Liver (tissue), 3 donors: ENCODE measurements around the gene HOXC10.

Source experiments
- CTCF ChIP-seq: fragments of 150-350 bp; IDR thresholded peaks from 2 replicates; pipeline ENCODE4 v1.5.1; 2017; ENCODE audit warnings: improper control_type of control experiment, low read depth, low read length; ENCODE audit not compliant: missing input control
- MAX ChIP-seq: IDR thresholded peaks from 2 replicates; pipeline ENCODE4 v1.6.1; 2016; ENCODE audit warnings: antibody characterized with exemption
- RXRA ChIP-seq, 2 donors: IDR thresholded peaks; 2 replicates each; pipeline ENCODE4 v1.6.1; 2017 to 2018; ENCODE audit warnings: antibody characterized with exemption in 2 of 2, mild to moderate bottlenecking in 1 of 2
- donor health status: healthy.
- donor health status: healthy.

GRCh38 chr12:54030442-54030801 is 45.5 kb downstream of the HOXC10 start:
- no peak for TF ChIP-seq CTCF
- no peak for TF ChIP-seq RXRA (IDR thresholded peaks at IDR 0.05)
- no peak for TF ChIP-seq MAX
